HUDEP-2 (cell line): ENCODE data around the gene ZNF280D.
"Not testable (repeated sequence)": the region's sequence is repeated elsewhere in the genome, so short reads cannot be mapped to it uniquely, and the experiment has no call there.

ENCODE experiments used
- DNase-seq, 76 experiments: peaks; one replicate each; lab custom pipeline; 2025; ENCODE audit not compliant: unreplicated experiment in 76 of 76; lab: John Stamatoyannopoulos, UW

The ZNF280D gene

DNA sequence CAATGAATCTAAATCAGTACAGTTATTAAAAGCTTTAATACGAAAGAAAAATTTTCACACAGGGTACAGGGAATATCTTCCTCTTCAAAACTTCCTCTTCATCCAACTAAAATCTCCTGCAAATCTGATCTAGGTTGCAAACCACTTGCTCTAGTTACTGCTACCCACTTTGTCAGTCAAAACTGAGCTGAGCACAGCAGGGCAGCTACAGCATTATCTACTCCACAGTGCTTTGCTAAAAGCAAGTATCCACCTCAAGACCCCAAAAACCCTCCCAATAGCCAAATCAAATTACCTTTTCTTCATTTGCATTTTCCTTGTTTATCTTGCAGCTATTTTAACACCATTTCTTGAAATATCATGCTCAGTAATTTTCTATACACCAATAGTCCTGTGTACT is 14.7 kb downstream of the ZNF280D start:
- DNase-seq = no peak

DNA sequence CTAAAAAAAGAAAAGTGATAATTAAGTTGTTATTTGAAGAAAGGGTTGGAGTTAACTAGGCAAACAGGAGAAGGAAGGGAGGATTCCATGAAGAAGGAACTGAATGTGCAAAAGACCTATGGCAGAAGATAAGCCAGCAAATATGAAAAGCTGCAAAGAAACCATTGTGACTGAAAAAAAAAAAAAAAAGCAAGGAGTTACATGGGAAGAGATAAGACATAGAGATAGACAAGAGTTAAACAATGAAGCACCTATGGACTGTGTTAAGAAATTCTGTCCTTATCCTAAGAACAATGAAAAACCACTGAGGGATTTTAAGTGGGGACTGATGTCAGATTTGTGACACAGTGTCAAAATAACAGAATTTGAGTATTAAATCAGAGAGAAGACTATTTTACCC is 17.0 kb downstream of the ZNF280D start:
- DNase-seq = no peak

DNA sequence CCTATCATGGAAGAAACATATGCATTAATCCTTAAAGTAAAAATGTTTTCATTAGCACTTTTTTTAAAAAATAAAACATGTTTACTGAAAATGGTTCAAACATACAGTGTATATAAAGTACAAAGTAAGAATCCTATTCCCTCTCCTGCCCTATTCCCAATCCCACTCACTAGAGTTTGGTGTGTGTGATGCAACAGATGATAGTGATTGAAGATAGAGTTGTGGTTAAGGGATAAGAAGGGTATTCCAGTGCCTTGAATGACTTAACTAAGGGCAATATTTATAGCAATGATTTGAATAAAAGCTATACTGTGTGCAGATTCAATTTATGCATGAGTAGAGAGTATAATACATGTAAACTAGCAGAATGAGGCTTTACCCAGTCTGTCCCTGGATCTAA is 18.1 kb downstream of the ZNF280D start:
- no peak for DNase-seq

DNA sequence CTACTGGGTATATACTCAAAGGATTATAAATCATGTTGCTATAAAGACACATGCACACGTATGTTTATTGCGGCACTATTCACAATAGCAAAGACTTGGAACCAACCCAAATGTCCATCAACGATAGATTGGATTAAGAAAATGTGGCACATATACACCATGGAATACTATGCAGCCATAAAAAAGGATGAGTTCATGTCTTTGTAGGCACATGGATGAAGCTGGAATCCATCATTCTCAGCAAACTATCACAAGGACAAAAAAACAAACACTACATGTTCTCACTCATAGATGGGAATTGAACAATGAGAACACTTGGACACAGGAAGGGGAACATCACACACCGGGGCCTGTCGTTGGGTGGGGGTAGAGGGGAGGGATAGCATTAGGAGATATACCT is 23.8 kb downstream of the ZNF280D start:
- DNase-seq = not testable (repeated sequence)

DNA sequence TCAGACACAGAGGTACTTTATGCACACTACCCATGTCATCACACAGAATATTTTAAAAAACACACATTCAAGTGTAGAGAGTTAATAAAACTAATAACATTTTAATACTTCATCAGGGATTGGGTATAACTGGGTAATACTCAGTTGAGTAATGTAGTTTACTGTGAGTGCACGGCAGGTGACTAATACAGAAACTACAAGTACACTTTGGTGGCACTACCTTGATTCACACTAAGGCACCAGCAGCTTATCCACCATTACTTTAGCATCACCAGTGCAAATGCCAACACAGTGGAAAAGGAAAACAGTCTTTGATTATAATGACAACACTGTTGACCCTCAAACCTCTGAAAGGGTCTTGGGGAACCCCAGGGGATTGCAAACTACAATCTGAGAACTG is 33.6 kb downstream of the ZNF280D start:
- no peak for DNase-seq

DNA sequence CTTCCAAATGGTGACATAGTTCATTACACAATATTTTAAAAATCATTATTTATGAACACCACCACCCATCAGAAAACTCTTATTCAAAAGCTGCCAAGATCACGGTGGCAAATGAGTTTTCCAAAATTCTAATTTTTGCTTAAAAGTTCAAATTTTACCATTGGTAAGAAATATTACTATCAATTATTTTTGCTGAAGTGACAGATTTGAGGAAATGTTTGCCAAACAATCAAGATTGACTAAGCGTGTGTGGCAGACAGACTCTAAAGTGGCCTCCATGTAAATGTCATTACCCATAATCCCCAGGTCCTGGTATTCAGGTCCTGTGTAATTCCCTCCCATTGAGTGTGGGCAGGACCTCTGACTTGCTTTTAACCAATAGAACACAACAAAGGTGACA is 35.0 kb downstream of the ZNF280D start:
- DNase-seq = no peak

DNA sequence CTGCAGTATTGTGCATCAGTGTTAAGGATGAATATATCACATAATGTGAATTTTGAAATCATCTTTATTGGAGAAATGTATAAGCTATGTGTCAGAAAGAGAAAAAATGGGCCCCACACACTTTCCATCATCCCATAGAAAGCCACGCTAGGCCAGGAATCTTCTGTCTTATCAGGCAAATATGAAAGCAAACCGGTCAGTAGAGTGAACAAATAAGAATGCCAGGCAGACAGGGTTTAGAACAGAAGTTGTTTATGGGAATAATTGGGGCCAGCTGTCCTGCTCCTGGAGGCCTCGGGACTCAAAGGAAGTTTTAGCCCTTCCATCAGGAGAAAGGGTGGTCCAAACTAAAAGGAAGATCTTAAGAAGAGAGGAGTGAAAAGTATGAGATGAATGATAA is 39.5 kb downstream of the ZNF280D start:
- no peak for DNase-seq

DNA sequence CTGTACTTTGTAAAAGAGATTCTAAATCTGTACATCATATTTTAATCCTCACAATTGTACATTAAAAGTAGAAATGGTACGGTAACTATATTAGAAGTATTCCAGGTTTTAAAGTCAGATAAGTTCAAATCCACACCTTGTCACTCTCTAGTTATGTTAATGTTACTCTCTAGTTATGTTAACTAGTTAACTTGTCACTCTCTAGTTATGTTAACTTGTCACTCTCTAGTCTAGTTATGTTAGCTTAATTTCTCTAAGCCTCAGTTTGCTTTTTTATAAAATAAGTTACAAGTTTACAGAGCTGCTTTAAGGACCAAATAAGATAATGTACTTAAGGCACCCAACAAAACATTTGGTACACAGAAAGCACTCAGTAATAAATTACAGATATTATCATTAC is 42.6 kb downstream of the ZNF280D start:
- no peak for DNase-seq

DNA sequence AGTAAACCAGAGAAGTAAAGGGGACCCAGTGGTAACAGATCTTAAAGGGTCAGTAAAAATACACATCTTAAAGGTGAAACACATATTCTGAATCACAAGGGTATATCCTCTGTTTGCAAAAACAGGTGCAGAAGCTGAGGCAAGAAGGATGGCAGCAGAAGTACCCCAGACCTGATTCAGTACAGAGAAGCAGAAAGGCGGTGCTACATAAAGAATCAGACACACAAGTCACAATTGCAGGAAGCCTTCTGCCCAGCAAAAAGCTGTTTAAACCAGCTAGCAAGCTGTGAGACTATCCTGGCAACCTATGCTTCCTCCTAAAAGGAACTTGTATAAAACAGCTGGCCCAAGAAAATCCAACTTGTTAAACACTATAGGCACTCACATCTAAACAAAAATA is 49.4 kb downstream of the ZNF280D start:
- no peak for DNase-seq

DNA sequence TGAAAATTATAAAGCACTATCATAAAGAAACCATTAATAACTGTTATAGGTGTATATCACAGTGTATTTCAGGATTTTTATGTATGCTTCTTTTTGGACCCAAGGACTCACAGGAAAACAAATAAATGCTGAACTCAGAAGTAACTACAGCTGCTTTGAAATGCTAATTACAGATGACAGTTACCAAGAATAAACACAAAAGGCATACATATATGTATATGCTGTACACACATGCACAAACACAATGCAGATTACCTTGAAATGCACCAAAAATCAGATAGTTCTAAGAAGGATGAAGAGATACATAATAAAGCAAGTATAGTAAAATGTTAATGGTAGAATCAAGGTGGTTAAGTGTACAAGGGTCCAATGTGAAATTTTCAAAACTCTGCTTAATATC is 52.2 kb downstream of the ZNF280D start:
- no peak for DNase-seq

DNA sequence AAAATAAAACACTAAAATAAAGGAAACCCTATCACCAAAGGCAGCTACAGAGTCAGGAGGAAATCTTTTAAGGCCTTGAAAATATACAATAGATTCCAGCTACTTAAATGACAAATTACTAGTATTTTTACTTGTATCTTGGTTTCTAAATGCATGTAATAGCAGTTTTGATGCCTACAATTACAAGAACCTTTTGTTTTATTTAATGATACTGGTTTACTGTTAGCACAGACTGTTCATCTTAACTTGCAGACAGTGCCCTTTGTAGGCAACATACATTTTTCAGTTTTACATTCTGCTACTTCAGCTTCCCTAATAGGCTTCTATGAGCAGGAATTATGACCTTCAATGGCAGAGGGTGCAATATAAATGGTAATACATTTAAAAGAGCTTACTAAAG is 54.1 kb downstream of the ZNF280D start:
- DNase-seq = no peak

DNA sequence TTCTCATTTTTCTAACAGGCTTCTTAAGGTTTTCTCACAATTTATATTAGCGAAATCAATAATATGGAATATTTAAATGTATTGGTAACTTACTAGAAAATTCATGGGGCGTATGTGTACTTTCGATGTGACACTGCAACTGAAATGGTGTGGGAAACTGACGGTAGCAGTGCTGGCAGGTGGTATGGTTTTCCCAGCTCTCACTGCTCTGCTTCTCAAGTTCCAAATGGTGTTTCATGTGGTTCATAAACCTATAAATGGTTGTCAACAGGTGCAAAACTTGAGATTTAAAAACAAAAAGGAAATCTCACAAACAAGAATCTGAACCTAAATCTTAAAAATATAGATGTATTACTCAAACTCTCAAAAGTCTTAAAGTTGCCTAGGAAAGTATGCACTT is 54.7 kb downstream of the ZNF280D start:
- no peak for DNase-seq

DNA sequence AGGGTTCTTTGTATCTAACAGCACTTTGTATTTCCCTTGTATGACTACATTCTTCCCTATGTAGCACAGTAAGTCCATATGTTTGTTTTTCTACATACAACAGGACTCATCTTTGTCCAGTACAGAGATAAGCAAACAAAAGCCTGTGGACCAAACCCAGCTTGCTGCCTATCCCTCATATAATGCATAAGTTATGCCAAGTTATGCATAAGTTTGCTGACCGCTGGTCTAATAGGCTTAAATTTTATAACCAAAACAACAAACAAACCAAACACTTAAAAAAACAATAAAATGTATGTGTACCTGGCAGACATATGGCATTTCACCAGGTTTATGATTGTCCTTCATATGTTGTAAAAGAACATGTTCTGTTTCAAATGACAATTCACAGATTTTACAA is 56.0 kb downstream of the ZNF280D start:
- no peak for DNase-seq

DNA sequence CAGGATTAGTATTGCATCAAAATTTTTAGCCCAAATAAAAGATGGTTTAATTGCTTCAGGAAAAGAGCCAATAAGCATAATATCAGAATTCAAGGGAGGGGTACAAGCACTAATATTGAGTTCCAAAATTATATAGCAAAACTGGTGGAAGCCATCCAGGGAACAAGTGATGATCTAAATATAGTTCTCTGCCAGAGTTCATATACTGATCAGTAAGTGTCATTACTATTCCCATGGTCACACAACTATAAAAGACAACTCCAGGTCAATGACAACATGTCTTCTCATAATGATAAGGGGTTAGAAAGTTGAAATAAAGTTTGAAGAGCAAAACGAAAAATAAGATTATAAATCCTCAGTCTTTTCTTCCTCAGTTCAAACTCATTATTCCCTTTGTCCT is 57.4 kb downstream of the ZNF280D start:
- DNase-seq = no peak

DNA sequence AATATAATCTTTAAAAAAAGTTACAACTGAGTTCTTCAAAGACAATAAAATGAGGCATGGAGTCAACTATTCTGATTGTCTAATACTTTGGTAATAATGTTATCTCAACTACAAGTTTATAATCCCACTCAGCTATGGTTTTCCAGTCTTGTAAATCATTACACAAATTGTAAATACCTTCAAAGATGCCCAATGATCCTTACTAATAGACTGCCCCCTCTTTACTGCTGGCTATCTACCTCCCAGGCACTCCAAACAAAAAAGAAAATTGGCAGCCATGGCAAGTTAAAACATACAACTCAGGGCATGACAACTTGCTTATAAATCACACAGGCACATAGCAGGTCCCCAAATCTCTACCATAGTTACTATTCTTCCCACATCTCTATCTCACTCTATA is 58.5 kb downstream of the ZNF280D start:
- DNase-seq = no peak

DNA sequence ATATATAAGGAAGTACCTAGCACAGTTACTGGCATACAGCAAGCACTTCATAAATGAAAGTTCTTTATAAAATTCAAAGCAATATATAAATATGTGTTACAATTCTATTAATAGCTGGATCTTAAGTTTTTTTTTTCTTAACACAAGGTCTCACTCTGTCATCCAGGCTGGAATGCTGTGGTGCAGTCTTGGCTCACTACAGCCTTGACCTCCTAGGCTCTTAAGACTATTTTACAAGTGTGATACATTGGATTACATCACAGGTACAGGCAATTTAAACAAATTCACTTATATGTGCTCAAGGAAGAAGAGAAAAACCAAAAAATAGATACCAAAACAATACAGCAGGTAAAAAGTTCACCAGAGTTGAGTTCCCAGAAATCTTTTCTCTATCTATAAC is 60.6 kb downstream of the ZNF280D start:
- DNase-seq = no peak

DNA sequence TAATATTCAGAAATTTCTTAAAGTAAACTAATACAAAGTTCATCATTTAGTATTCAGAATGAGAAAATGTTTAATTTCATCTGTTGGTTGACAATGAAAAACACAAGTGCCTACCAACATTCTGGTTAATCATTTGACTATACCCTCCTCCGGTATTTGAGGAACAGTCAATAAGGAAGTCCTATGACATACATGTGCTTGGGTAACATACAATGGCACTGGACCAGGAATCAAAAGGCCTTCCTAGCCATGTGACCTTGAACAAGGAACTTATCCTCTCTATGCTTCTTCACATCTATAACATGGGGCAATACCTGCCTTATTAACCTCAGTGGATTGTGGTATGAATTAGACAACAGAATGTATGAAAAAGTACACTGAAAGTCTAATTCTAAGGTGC is 65.8 kb downstream of the ZNF280D start:
- no peak for DNase-seq

DNA sequence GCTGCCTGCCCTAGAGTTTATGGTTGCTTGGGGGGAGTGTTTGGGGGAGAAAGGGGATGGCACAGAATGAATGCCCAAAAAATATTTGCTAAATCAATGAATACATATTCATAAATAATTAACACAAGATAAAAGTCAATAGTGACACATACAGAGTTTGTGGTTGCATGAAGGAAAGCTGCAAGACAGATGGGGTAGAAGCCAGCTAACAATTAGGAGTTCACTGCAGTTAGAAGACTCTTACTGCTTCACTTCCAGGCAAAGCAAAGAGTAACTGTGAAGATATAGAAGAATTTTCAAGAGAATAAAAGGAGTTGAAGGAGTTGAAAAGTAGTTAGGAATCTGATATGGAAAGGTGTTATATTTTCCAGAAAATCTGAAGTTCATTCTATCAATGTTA is 72.4 kb downstream of the ZNF280D start:
- no peak for DNase-seq

DNA sequence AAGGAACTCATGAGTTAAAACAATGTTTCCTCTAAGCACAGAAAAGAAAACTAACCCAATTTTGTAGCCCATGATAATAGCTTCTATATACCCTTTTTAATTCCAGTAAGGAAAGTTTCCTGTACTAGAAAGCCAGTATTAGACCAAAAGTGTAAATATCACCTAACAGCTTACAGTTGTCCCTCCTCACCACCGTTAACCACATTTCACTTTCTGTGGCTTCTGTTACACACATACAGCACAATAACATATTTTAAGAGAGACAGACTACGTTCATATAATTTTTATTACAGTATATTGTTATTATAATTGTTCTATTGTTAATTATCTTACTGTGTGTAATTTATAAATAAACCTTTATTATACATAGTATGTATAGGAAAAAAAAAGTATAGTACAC is 74.1 kb downstream of the ZNF280D start:
- no peak for DNase-seq

DNA sequence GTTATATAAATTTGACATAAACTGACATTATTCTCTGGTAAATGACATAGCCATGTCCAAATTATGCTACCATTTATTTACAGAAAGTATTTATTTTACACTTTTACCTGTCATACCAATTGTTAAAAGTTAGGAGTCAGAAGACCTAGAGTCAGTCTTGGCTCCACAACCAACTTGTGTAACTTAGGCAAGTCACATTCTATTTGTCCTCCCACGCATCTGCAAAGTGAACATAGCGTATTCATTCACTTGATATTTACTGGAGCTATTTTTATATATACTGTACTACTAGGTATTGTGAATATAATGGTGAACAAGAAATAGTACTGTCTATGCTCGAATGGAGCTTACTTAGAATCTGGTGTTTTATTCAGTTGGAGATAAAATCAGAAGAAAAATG is 78.7 kb downstream of the ZNF280D start:
- no peak for DNase-seq

DNA sequence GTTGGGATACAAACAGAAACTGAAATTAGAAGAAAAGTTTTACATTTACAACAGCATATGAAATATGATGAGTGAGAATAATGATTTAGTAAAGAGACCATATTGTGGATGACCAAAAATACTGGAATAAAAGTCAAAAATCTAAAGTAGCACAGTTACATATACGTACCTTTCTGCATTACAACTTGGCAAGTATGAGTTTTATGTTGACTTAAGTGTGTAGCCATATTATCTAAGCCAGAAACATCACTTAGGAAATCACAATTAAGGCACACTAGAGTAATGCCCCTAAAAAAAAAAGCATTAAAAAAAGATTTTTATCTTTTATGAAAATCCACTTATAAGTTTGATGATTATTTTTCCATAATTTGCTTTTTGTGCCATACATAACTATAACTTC is 79.1 kb downstream of the ZNF280D start:
- no peak for DNase-seq

DNA sequence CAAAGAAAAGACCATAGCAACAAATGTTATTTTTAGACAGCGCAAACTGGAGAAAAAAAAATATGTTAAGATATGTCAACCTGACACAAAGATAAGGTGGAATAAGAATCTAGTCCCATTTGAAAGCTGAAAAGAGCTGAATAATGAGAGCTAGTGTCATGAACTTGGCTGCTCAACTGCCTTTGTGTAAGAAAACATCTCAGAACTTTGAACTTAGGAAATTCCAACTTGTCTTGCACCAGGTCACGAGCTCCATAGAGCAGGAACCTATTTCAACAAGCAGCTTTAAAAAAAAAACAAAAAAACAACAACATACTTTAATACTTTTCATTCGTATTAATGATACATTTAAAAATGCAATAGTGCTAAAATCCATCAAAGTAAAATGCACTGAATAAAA is 79.5 kb downstream of the ZNF280D start:
- DNase-seq = no peak

DNA sequence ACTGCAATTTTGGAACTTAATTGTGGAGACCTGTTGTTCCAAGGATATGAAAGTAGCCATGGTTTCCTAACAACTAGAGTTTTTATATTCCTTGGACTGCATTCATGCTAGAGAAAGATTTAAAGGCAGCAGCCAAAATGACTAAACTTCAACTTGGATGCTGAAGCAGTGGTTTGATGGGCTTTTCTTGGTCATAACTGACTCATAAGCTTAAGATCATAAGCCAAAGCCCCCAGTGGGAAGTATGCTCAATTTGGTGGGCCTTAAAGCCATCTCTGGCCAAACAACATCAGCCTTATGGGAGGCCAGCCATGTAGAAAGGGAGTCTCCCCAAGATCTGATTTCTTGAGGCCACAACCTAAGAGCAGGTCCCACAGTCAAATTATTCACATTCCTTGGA is 80.2 kb downstream of the ZNF280D start:
- DNase-seq = no peak

DNA sequence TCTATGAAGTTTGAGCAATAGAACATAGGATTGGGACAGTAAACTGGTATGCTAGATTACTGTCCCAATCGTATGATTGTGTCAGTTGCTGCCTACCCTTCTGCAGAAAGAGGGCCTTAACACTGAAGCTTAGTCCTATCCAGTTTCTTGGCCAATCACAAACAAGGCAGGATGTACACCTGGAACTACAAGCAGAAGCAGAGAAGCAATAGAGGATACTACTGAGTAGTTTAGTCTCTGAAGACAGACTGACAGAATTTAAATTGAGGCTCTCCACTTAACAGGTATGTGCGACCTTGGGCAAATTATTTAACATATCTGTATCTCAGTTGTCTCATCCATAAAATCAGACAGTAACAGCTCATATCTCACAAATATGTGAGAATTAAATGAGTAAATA is 85.0 kb downstream of the ZNF280D start:
- DNase-seq = no peak
